HepG2 (cell line): ENCODE measurements around the gene RRP36. TPM values are rescaled to one million over a fixed set of nuclear protein-coding genes. Genes with fewer than 3 reads are reported as not detected.
A peak's percentile ranks its signal among the peaks of the same experiment; 100 is the strongest.

Source experiments
- ATAC-seq: fragments of 200-7000 bp; cut with Tn5 transposase; 3 replicates; pipeline ENCODE4 v1.9.1; 2020; ENCODE audit warnings: mild to moderate bottlenecking, moderate library complexity
- BruUV-seq: library from RNA; stranded (reverse); fragments of 400-500 nt; replicated peaks from 2 replicates; lab custom pipeline; 2021; lab: Mats Ljungman, UMichigan
- CTCF ChIA-PET: fragments of 300-600 bp; formaldehyde crosslinking; extraction: SDS; loops from one replicate; lab custom pipeline; 2021; ENCODE audit warnings: low total read pairs, inconsistent platforms, low intra/inter-chr PET ratio; lab: Yijun Ruan, JAX
- POLR2A ChIA-PET: fragments of 350-600 bp; sonication (Branson Sonifier 250); formaldehyde crosslinking; loops from one replicate; lab custom pipeline; 2020; ENCODE audit warnings: antibody characterized with exemption, inconsistent platforms; lab: Yijun Ruan, JAX
- DNase-seq: peaks from one replicate; pipeline ENCODE4 v3.0.0-alpha.2; 2015; ENCODE audit warnings: low spot score
- FAIRE-seq: peaks from 3 replicates; lab custom pipeline; 2011; peaks lifted over from hg19 to GRCh38; lab: Jason Lieb, UNC
- H2AFZ ChIP-seq: one replicate; pipeline ENCODE4 v1.6.1; 2011; ENCODE audit warnings: low read length, inconsistent platforms
- H3K27ac ChIP-seq: fragments of 300-600 bp; 3 replicates; pipeline ENCODE4 v1.8.0; 2011; ENCODE audit warnings: mixed run types, mild to moderate bottlenecking, mixed read lengths, low read length, inconsistent platforms; ENCODE audit not compliant: insufficient read depth; ENCODE audit errors: extremely low read length
- H3K27me3 ChIP-seq, 2 experiments: fragments of 200-600 bp in 1 of 2; 2 replicates in 1 of 2; 3 replicates in 1 of 2; pipeline versions ENCODE4 v1.6.0 to v1.8.0; 2011; ENCODE audit warnings: low read length in 2 of 2, mild to moderate bottlenecking in 2 of 2, moderate library complexity in 2 of 2, inconsistent platforms in 1 of 2; ENCODE audit not compliant: insufficient read depth in 2 of 2, control insufficient read depth in 1 of 2
- H3K36me3 ChIP-seq, 2 experiments: fragments of 200-600 bp in 1 of 2; replicated peaks in 1 of 2; 2 replicates in 1 of 2; 3 replicates in 1 of 2; pipeline versions ENCODE4 v1.5.1 to v1.8.0; 2011; ENCODE audit warnings: low read length in 2 of 2, inconsistent platforms in 1 of 2; ENCODE audit not compliant: insufficient read depth in 2 of 2, control insufficient read depth in 1 of 2
- H3K4me1 ChIP-seq: 2 replicates; pipeline ENCODE4 v1.5.1; 2012; ENCODE audit warnings: low read length, inconsistent platforms; ENCODE audit not compliant: insufficient read depth
- H3K4me2 ChIP-seq: 2 replicates; pipeline ENCODE4 v1.6.0; 2011; ENCODE audit warnings: low read depth, low read length, inconsistent platforms
- H3K4me3 ChIP-seq, 3 experiments: fragments of 200-600 bp in 1 of 3; sonication (generic), shearing (Covaris generic) in 1 of 3; replicated peaks in 1 of 3; 2 replicates each; pipeline ENCODE4 v1.5.1; 2011 to 2016; ENCODE audit warnings: low read length in 3 of 3, inconsistent platforms in 2 of 3, low read depth in 2 of 3, mild to moderate bottlenecking in 2 of 3, control low read depth in 1 of 3, mixed read lengths in 1 of 3; ENCODE audit not compliant: insufficient read depth in 1 of 3
- H3K79me2 ChIP-seq: one replicate; pipeline ENCODE4 v1.6.1; 2011; ENCODE audit warnings: low read length, inconsistent platforms; ENCODE audit not compliant: insufficient read depth
- H3K9ac ChIP-seq: 2 replicates; pipeline ENCODE4 v1.6.0; 2011; ENCODE audit warnings: mild to moderate bottlenecking, low read depth, low read length, inconsistent platforms; ENCODE audit not compliant: insufficient read depth
- H3K9me3 ChIP-seq: 2 replicates; pipeline ENCODE4 v1.5.1; 2012; ENCODE audit warnings: mild to moderate bottlenecking, low read length
- H4K20me1 ChIP-seq: 2 replicates; pipeline ENCODE4 v1.6.0; 2011; ENCODE audit warnings: inconsistent platforms, mild to moderate bottlenecking, low read length, moderate library complexity; ENCODE audit not compliant: insufficient read depth
- ELF1 ChIP-seq: sonication (generic); formaldehyde crosslinking; IDR thresholded peaks from 2 replicates; pipeline ENCODE4 v1.4.0; 2020; ENCODE audit warnings: missing genetic modification reagents
- FOXJ3 ChIP-seq: sonication (generic); formaldehyde crosslinking; IDR thresholded peaks from 2 replicates; pipeline ENCODE4 v1.4.0; 2020; ENCODE audit warnings: missing genetic modification reagents, mild to moderate bottlenecking, borderline replicate concordance
- GLI4 ChIP-seq: sonication (generic); formaldehyde crosslinking; IDR thresholded peaks from 2 replicates; pipeline ENCODE4 v1.5.1; 2020; ENCODE audit warnings: missing genetic modification reagents, mild to moderate bottlenecking, moderate library complexity, borderline replicate concordance
- HES4 ChIP-seq: sonication (generic); formaldehyde crosslinking; IDR thresholded peaks from 2 replicates; pipeline ENCODE4 v1.9.0; 2021; ENCODE audit warnings: mild to moderate bottlenecking, missing genetic modification reagents, borderline replicate concordance
- KLF6 ChIP-seq: IDR thresholded peaks from 2 replicates; pipeline ENCODE4 v1.8.0; 2016; ENCODE audit warnings: missing biosample characterization, missing genetic modification reagents
- MED13 ChIP-seq: sonication (generic); formaldehyde crosslinking; IDR thresholded peaks from 2 replicates; pipeline ENCODE4 v1.5.0; 2020; ENCODE audit warnings: missing genetic modification reagents
- NR1H2 ChIP-seq: sonication (generic); formaldehyde crosslinking; IDR thresholded peaks from 2 replicates; pipeline ENCODE4 v1.8.1; 2022; ENCODE audit warnings: low read depth, missing genetic modification reagents, borderline replicate concordance
- POLR2G ChIP-seq: fragments of 200-400 bp; formaldehyde crosslinking; IDR thresholded peaks from 2 replicates; pipeline ENCODE4 v1.6.1; 2018; ENCODE audit warnings: mild to moderate bottlenecking, low read depth, low read length, moderate library complexity
- SALL2 ChIP-seq: sonication (generic); formaldehyde crosslinking; IDR thresholded peaks from 2 replicates; pipeline ENCODE4 v1.8.1; 2023; ENCODE audit warnings: mild to moderate bottlenecking, missing genetic modification reagents, inconsistent platforms
- SRSF1 ChIP-seq: fragments of 200-400 bp; formaldehyde crosslinking; optimal IDR thresholded peaks from 2 replicates; pipeline ENCODE3; 2017; ENCODE audit warnings: mild to moderate bottlenecking, low read depth, low read length, moderate library complexity
- ZFP36L1 ChIP-seq: sonication (generic); formaldehyde crosslinking; IDR thresholded peaks from 2 replicates; pipeline ENCODE4 v1.8.0; 2022; ENCODE audit warnings: mild to moderate bottlenecking, missing genetic modification reagents, moderate library complexity
- ZNF224 ChIP-seq: sonication (generic); formaldehyde crosslinking; IDR thresholded peaks from 2 replicates; pipeline ENCODE4 v1.5.0; 2020; ENCODE audit warnings: mild to moderate bottlenecking, missing genetic modification reagents
- ZNF292 ChIP-seq: sonication (generic); formaldehyde crosslinking; IDR thresholded peaks from 2 replicates; pipeline ENCODE4 v1.8.1; 2022; ENCODE audit warnings: mild to moderate bottlenecking, low read depth, missing genetic modification reagents, borderline replicate concordance
- ZNF501 ChIP-seq: sonication (generic); formaldehyde crosslinking; IDR thresholded peaks from 2 replicates; pipeline ENCODE4 v1.5.1; 2020; ENCODE audit warnings: mild to moderate bottlenecking, moderate library complexity, missing genetic modification reagents
- ZNF567 ChIP-seq: sonication (generic); formaldehyde crosslinking; IDR thresholded peaks from 2 replicates; pipeline ENCODE4 v1.8.1; 2023; ENCODE audit warnings: mild to moderate bottlenecking, missing genetic modification reagents, borderline replicate concordance
- ZNF644 ChIP-seq: IDR thresholded peaks from 2 replicates; pipeline ENCODE4 v1.6.1; 2016; ENCODE audit warnings: low read depth
- WGBS: methylation state at CpG from one replicate; pipeline ENCODE4 v1.1.6; 2017; ENCODE audit warnings: low lambda C conversion rate; 5-methylcytosine and 5-hydroxymethylcytosine counted together
- in situ Hi-C: cut with HindIII; loops from 2 replicates; pipeline ENCODE4 v1.10.0; 2017; ENCODE audit warnings: low pct_unique_long_range_greater_than_20kb; ENCODE audit not compliant: extremely low pct_ligation_motif_present
- intact Hi-C: fragments of 100-400 bp; cut with micrococcal nuclease; formaldehyde crosslinking; loops from one replicate; pipeline ENCODE4 v1.10.0; 2022; ENCODE audit not compliant: unreplicated experiment
- polyA plus RNA-seq, 8 experiments: library from polyadenylated mRNA; depleted of rRNA in 3 of 8; stranded (reverse) in 7 of 8; unstranded in 1 of 8; fragments of >200 nt; fragmentation: Illumina TruSeq in 4 of 8; extraction: Trizol in 4 of 8; gene quantifications; 2 replicates each; pipeline versions ENCODE4 v1.2.1 to v1.2.3, GENCODE V29; 2011 to 2016; ENCODE audit warnings: low read depth in 4 of 8, missing spikeins in 1 of 8, mixed read lengths in 1 of 8; ENCODE audit not compliant: insufficient read depth in 1 of 8
- total RNA-seq, 5 experiments: library from RNA; depleted of rRNA; stranded (reverse); fragments of >200 nt; fragmentation: Illumina TruSeq; extraction: Trizol; gene quantifications; 2 replicates each; pipeline ENCODE4 v1.2.3, GENCODE V29; 2016; ENCODE audit warnings: low read depth in 1 of 5
- TF ChIP-seq, protein P1 (sequence below): sonication (generic); formaldehyde crosslinking; IDR thresholded peaks from 2 replicates; pipeline ENCODE4 v1.5.0; 2020; ENCODE audit warnings: missing genetic modification reagents
- TF ChIP-seq, protein P2 (sequence below): sonication (generic); formaldehyde crosslinking; IDR thresholded peaks from 2 replicates; pipeline ENCODE4 v1.4.0; 2020; ENCODE audit warnings: mild to moderate bottlenecking, missing genetic modification reagents

RRP36 gene
- total and polyA plus RNA-seq, 2 of the 13 experiments (the other 11 are each of a cell fraction or from before 2014, with no cell fraction given): 29.5 to 144 TPM

DNA sequence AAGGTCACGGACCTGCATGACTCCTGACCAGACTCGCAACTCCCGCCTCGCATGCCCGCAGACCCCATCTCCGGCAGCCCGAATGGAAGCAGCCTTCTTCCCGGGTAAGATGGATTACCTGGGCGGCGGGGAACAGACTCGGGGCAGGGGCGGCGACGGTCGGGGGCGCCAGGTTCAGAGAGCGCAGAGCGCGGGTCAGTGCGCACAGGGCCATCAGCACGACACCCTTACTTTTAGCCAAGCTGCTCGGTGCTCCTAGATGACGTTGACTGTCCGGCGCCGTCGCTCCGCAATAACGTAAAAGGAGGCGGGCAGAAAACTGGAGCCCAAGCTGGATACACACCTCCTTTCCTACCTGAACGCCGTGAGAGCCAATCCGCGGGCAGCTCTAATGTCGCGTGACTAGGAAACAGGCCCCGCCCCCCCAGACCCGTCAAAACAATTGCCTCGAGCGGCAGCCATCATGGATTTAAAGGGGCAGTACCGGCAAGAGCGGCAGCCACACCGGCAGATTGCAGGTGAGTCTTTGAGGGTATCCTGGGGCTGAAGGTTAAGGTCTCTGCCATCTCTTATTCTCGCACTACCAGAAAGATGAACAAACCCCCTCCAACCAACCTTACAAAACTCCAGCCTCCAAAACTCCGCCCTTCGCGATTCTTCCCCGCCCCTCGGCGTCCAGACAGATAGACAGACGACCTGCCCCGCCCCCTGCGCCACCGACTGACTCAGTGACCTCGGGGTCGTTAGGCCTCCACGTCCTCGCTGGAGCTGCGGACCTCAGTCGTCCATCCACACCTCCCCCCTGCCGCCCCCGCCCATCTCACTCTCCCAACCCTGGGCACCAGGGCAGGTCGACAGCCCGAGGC lies 38.0 kb downstream of the RRP36 start, which contains the start of the genes KLC4 and MRPL2:
Gene KLC4, plus strand, starts transcription at position 464 of the 866 bp plus-strand sequence. CDS start 1,705 bp downstream, outside the sequence.
Gene MRPL2, minus strand, starts transcription at position 267 of the 866 bp plus-strand sequence. Its CDS starts 53 bp downstream, at position 214.
- Histone ChIP-seq H4K20me1 (no peaks in the 10 kb centered on the region), H3K79me2 (peaks cover 35% of the 10 kb centered on the region), H3K4me3 (peak within 1 kb of the TSS; percentile 74 to 99 (median 93)), H3K9ac (peak within 1 kb of the TSS; percentile 88), H3K4me2 (peak within 1 kb of the TSS; percentile 91), H2AFZ (peak within 1 kb of the TSS; percentile 92), H3K9me3 (no peaks in the 10 kb centered on the region), H3K27ac (peak within 1 kb of the TSS; percentile 91), H3K27me3 (no peaks in the 10 kb centered on the region; a peak in 1 of 5 replicates), H3K4me1 (peaks cover 37% of the 10 kb centered on the region), H3K36me3 (peaks cover 2 to 36% of the 10 kb centered on the region in 2 experiments; a peak in 4 of 5 replicates)
- ATAC-seq (peak; percentile 82), DNase-seq (peak; percentile 99), FAIRE-seq (peak; percentile 100)
- ChIA-PET CTCF (no interaction called here), POLR2A (interaction anchor here (0.6 to 3.3 kb wide), 54 partner anchors 10 to 317 kb away, joined by 3 to 103 read pairs (median 6); partner anchors contain the start of genes CNPY3, CUL9, DNPH1 and GNMT)
- WGBS: under 1% methylated on average over 41 of the region's 64 CpGs
- in situ Hi-C loops (no loop called here), intact Hi-C loops (loop anchor here (1.0 to 2.0 kb wide), 3 partner anchors 17 to 158 kb away; partner anchors contain the start of genes KLHDC3 and PTK7)
- no TSS peak for BruUV-seq
- TF ChIP-seq ZNF224 (CRISPR knock-in tag) (no peak), KLF6 (CRISPR knock-in tag) (0 out of 2 replicates have a peak, but pooled peaks have one; percentile 76), ZNF644 (no peak), ZFP36L1 (CRISPR knock-in tag) (peak; percentile 40; the same call in 1 of the 2 replicates), ZNF567 (CRISPR knock-in tag) (0 out of 2 replicates have a peak, but pooled peaks have one; percentile 38), HES4 (CRISPR knock-in tag) (0 out of 2 replicates have a peak, but pooled peaks have one; percentile 57), SRSF1 (no peak), POLR2G (peak; percentile 90), MED13 (no peak), ZNF292 (0 out of 2 replicates have a peak, but pooled peaks have one; percentile 26), NR1H2 (CRISPR knock-in tag) (no peak), GLI4 (CRISPR knock-in tag) (no peak; the same call in 1 of the 2 replicates), ZNF501 (CRISPR knock-in tag) (peak; percentile 89), FOXJ3 (CRISPR knock-in tag) (no peak), SALL2 (no peak), ELF1 (CRISPR knock-in tag) (peak; percentile 70)
- TF ChIP-seq, protein P1, sequence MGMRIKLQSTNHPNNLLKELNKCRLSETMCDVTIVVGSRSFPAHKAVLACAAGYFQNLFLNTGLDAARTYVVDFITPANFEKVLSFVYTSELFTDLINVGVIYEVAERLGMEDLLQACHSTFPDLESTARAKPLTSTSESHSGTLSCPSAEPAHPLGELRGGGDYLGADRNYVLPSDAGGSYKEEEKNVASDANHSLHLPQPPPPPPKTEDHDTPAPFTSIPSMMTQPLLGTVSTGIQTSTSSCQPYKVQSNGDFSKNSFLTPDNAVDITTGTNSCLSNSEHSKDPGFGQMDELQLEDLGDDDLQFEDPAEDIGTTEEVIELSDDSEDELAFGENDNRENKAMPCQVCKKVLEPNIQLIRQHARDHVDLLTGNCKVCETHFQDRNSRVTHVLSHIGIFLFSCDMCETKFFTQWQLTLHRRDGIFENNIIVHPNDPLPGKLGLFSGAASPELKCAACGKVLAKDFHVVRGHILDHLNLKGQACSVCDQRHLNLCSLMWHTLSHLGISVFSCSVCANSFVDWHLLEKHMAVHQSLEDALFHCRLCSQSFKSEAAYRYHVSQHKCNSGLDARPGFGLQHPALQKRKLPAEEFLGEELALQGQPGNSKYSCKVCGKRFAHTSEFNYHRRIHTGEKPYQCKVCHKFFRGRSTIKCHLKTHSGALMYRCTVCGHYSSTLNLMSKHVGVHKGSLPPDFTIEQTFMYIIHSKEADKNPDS (CRISPR knock-in tag): no peak
- TF ChIP-seq, protein P2, sequence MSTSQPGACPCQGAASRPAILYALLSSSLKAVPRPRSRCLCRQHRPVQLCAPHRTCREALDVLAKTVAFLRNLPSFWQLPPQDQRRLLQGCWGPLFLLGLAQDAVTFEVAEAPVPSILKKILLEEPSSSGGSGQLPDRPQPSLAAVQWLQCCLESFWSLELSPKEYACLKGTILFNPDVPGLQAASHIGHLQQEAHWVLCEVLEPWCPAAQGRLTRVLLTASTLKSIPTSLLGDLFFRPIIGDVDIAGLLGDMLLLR (CRISPR knock-in tag): peak; percentile 79
